ENCODE results near the gene SPANXN3. TPM values are rescaled to one million over a fixed set of nuclear protein-coding genes. Genes with fewer than 3 reads are reported as not detected.
"Not testable (repeated sequence)": the region's sequence is repeated elsewhere in the genome, so short reads cannot be mapped to it uniquely, and the experiment has no call there.

Gene SPANXN3
- not detected for total RNA-seq

GRCh38 chrX:143517375-143517774, at the start of gene SPANXN3:
TSS of gene SPANXN3 (minus strand) at chrX:143517475. CDS start at chrX:143517391, 84 bp downstream.
- H3K4me1 ChIP-seq (replicated peaks in 1 of 2); H3K4me3 ChIP-seq; in situ Hi-C loops (cut with MboI; ENCODE audit: low pct_unique_long_range_greater_than_20kb in 2 of 9, low sequenced_read_pairs in 9 of 9, unreplicated experiment in 9 of 9); H3K27ac ChIP-seq; ATAC-seq (replicated peaks in 6 of 8): not testable (repeated sequence)
- no CpG with 5 or more reads among the region's 5 CpGs for WGBS, 10 experiments

GRCh38 chrX:143536176-143536575, 18.9 kb upstream of the SPANXN3 start:
- no peak overlapping the region for H3K4me3 ChIP-seq
- in situ Hi-C loops (cut with MboI; ENCODE audit: low pct_unique_long_range_greater_than_20kb in 2 of 9, low sequenced_read_pairs in 9 of 9, unreplicated experiment in 9 of 9) = no loop called here
- ATAC-seq (replicated peaks in 6 of 8) = no peak
- H3K4me1 ChIP-seq (replicated peaks in 1 of 2) = no peaks in the 10 kb centered on the region
- H3K27ac ChIP-seq = no peak overlapping the region
- WGBS, 10 experiments = 0 to 39% (median 0%) methylated on average over 1 to 3 of the region's 3 CpGs; no CpG with 5 or more reads in 5 of the 10 experiments

GRCh38 chrX:143502196-143502595, 15.1 kb downstream of the SPANXN3 start:
- in situ Hi-C loops (cut with MboI; ENCODE audit: low pct_unique_long_range_greater_than_20kb in 2 of 9, low sequenced_read_pairs in 9 of 9, unreplicated experiment in 9 of 9); ATAC-seq (replicated peaks in 6 of 8); H3K4me3 ChIP-seq: not testable (repeated sequence)

GRCh38 chrX:143500751-143501150, 16.5 kb downstream of the SPANXN3 start:
- Histone ChIP-seq H3K27ac (no peak overlapping the region), H3K4me3 (no peak overlapping the region), H3K4me1 (replicated peaks in 1 of 2) (no peaks in the 10 kb centered on the region)
- in situ Hi-C loops (cut with MboI; ENCODE audit: low pct_unique_long_range_greater_than_20kb in 2 of 9, low sequenced_read_pairs in 9 of 9, unreplicated experiment in 9 of 9) = no loop called here
- ATAC-seq (replicated peaks in 6 of 8) = no peak
- WGBS, 10 experiments = 0 to 80% (median 10%) methylated on average over 1 to 3 of the region's 3 CpGs; no CpG with 5 or more reads in 5 of the 10 experiments

More at GRCh38 chrX:143502196-143502595, 15.1 kb downstream of the SPANXN3 start:
- not testable (repeated sequence) for H3K27ac ChIP-seq; H3K4me1 ChIP-seq (replicated peaks in 1 of 2)
- WGBS, 10 experiments = 45% methylated on average over 3 of the region's 6 CpGs; no CpG with 5 or more reads in 9 of the 10 experiments

GRCh38 chrX:143486105-143486504, 31.2 kb downstream of the SPANXN3 start:
- 0 to 100% (median 76%) methylated on average over 1 to 5 of the region's 8 CpGs; no CpG with 5 or more reads in 4 of the 10 experiments for WGBS, 10 experiments
- Histone ChIP-seq H3K27ac (no peak overlapping the region), H3K4me3 (no peak overlapping the region), H3K4me1 (replicated peaks in 1 of 2) (no peaks in the 10 kb centered on the region)
- in situ Hi-C loops (cut with MboI; ENCODE audit: low pct_unique_long_range_greater_than_20kb in 2 of 9, low sequenced_read_pairs in 9 of 9, unreplicated experiment in 9 of 9) = no loop called here
- ATAC-seq (replicated peaks in 6 of 8) = no peak

GRCh38 chrX:143476751-143477150, 40.5 kb downstream of the SPANXN3 start:
- no peak overlapping the region for H3K27ac ChIP-seq
- WGBS, 10 experiments = 40% methylated on average over 1 of the region's 4 CpGs; no CpG with 5 or more reads in 9 of the 10 experiments
- no peak overlapping the region for H3K4me3 ChIP-seq
- H3K4me1 ChIP-seq (replicated peaks in 1 of 2) = no peaks in the 10 kb centered on the region
- ATAC-seq (replicated peaks in 6 of 8) = no peak
- in situ Hi-C loops (cut with MboI; ENCODE audit: low pct_unique_long_range_greater_than_20kb in 2 of 9, low sequenced_read_pairs in 9 of 9, unreplicated experiment in 9 of 9) = no loop called here

- H3K4me1 ChIP-seq (replicated peaks in 1 of 2) = no peaks in the 10 kb centered on the region
- no peak overlapping the region for H3K4me3 ChIP-seq
- WGBS, 10 experiments = 17 to 100% (median 50%) methylated on average over 1 of the region's 1 CpG; no CpG with 5 or more reads in 7 of the 10 experiments
- no peak overlapping the region for H3K27ac ChIP-seq
- ATAC-seq (replicated peaks in 6 of 8) = peak in 2 of 8 experiments; percentile 40 to 77
- in situ Hi-C loops (cut with MboI; ENCODE audit: low pct_unique_long_range_greater_than_20kb in 2 of 9, low sequenced_read_pairs in 9 of 9, unreplicated experiment in 9 of 9) = no loop called here
Measured at GRCh38 chrX:143472347-143472938, 44.8 kb downstream of the SPANXN3 start.

- Histone ChIP-seq H3K4me3 (no peak overlapping the region), H3K27ac (no peak overlapping the region), H3K4me1 (replicated peaks in 1 of 2) (no peaks in the 10 kb centered on the region)
- ATAC-seq (replicated peaks in 6 of 8) = no peak
- in situ Hi-C loops (cut with MboI; ENCODE audit: low pct_unique_long_range_greater_than_20kb in 2 of 9, low sequenced_read_pairs in 9 of 9, unreplicated experiment in 9 of 9) = no loop called here
- 0 to 80% (median 67%) methylated on average over 1 of the region's 1 CpG; no CpG with 5 or more reads in 5 of the 10 experiments for WGBS, 10 experiments
Measured at GRCh38 chrX:143466130-143466529, 51.1 kb downstream of the SPANXN3 start.

- no peak for ATAC-seq (replicated peaks in 6 of 8)
- WGBS, 10 experiments = 0 to 100% (median 53%) methylated on average over 1 to 8 of the region's 10 CpGs; no CpG with 5 or more reads in 6 of the 10 experiments
- H3K4me3 ChIP-seq = no peak overlapping the region
- H3K27ac ChIP-seq = no peak overlapping the region
- H3K4me1 ChIP-seq (replicated peaks in 1 of 2) = no peaks in the 10 kb centered on the region
- in situ Hi-C loops (cut with MboI; ENCODE audit: low pct_unique_long_range_greater_than_20kb in 2 of 9, low sequenced_read_pairs in 9 of 9, unreplicated experiment in 9 of 9) = no loop called here
Measured at GRCh38 chrX:143462696-143463095, 54.6 kb downstream of the SPANXN3 start.

- no peak overlapping the region for H3K27ac ChIP-seq
- in situ Hi-C loops (cut with MboI; ENCODE audit: low pct_unique_long_range_greater_than_20kb in 2 of 9, low sequenced_read_pairs in 9 of 9, unreplicated experiment in 9 of 9) = no loop called here
- no peak overlapping the region for H3K4me3 ChIP-seq
- H3K4me1 ChIP-seq (replicated peaks in 1 of 2) = no peaks in the 10 kb centered on the region
- no peak for ATAC-seq (replicated peaks in 6 of 8)
- WGBS, 10 experiments = 20 to 45% (median 40%) methylated on average over 1 to 3 of the region's 3 CpGs; no CpG with 5 or more reads in 7 of the 10 experiments
Measured at GRCh38 chrX:143461606-143462005, 55.7 kb downstream of the SPANXN3 start.

Other genes starting within 250 kb of the SPANXN3 start
- 10 to 100 TPM in 3 of 8 experiments, 1 to 10 TPM in 1, under 1 TPM in 1, not detected in 3; 0.78 to 12.8 (median 10.8) TPM for gene SLITRK4, start 118.6 kb upstream of the SPANXN3 start, total RNA-seq
- gene SPANXN2, start 203.3 kb upstream of the SPANXN3 start, total RNA-seq = under 1 TPM in 2 of 8 experiments, not detected in 6; 0.19 to 0.42 TPM

All from motor neuron (in vitro differentiated cells).